Neural cell (in vitro differentiated cells): ENCODE data around the gene COL4A5. TPM values are rescaled to one million over a fixed set of nuclear protein-coding genes. Genes with fewer than 3 reads are reported as not detected.

ENCODE experiments used
- H2AFZ ChIP-seq: fragments of 200-600, 300-800 bp; sonication (generic), shearing (Covaris generic); 2 replicates; pipeline ENCODE4 v1.6.0; 2014; ENCODE audit warnings: low read depth, mild to moderate bottlenecking, antibody characterized with exemption, low read length, moderate library complexity
- H3F3A ChIP-seq: fragments of 200-600 bp; shearing (Covaris generic); 2 replicates; pipeline ENCODE4 v1.6.1; 2016; ENCODE audit warnings: mild to moderate bottlenecking, moderate library complexity, mixed read lengths, antibody characterized with exemption, low read length; ENCODE audit not compliant: insufficient read depth, poor library complexity, severe bottlenecking
- H3K27ac ChIP-seq: fragments of 200-600, 300-800 bp; sonication (generic), shearing (Covaris generic); 2 replicates; pipeline ENCODE4 v1.5.1; 2014; ENCODE audit warnings: mild to moderate bottlenecking, low read length, moderate library complexity
- H3K27me3 ChIP-seq: fragments of 300-800, 200-600 bp; sonication (generic), shearing (Covaris generic); 2 replicates; pipeline ENCODE4 v1.6.0; 2014; ENCODE audit warnings: mild to moderate bottlenecking, low read depth, low read length, moderate library complexity; ENCODE audit not compliant: insufficient read depth
- H3K36me3 ChIP-seq: fragments of 300-800, 200-600 bp; sonication (generic), shearing (Covaris generic); 2 replicates; pipeline ENCODE4 v1.5.1; 2014; ENCODE audit warnings: mild to moderate bottlenecking, antibody characterized with exemption, low read length, moderate library complexity; ENCODE audit not compliant: insufficient read depth
- H3K4me2 ChIP-seq: fragments of 300-800, 200-600 bp; sonication (generic), shearing (Covaris generic); 2 replicates; pipeline ENCODE4 v1.6.0; 2014; ENCODE audit warnings: mild to moderate bottlenecking, low read length
- H3K4me3 ChIP-seq: fragments of 300-800, 200-600 bp; sonication (generic), shearing (Covaris generic); 2 replicates; pipeline ENCODE4 v1.5.1; 2014; ENCODE audit warnings: mild to moderate bottlenecking, low read length, moderate library complexity
- H3K79me2 ChIP-seq: fragments of 200-600 bp; shearing (Covaris generic); replicated peaks from 2 replicates; pipeline ENCODE4 v1.6.0; 2014; ENCODE audit warnings: mild to moderate bottlenecking, low read length, moderate library complexity; ENCODE audit not compliant: insufficient read depth
- H3K9ac ChIP-seq: fragments of 300-800, 200-600 bp; sonication (generic), shearing (Covaris generic); 2 replicates; pipeline ENCODE4 v1.6.1; 2016; ENCODE audit warnings: mild to moderate bottlenecking, low read length, mixed read lengths
- H3K9me2 ChIP-seq: fragments of 200-600 bp; shearing (Covaris generic); 2 replicates; pipeline ENCODE4 v1.6.1; 2016; ENCODE audit warnings: mild to moderate bottlenecking, low read length, mixed read lengths; ENCODE audit not compliant: insufficient read depth
- H3K9me3 ChIP-seq: fragments of 200-600, 300-800 bp; sonication (generic), shearing (Covaris generic); 2 replicates; pipeline ENCODE4 v1.6.1; 2016; ENCODE audit warnings: mild to moderate bottlenecking, mixed run types, low read length, moderate library complexity, mixed read lengths
- H4K20me1 ChIP-seq: fragments of 200-600 bp; shearing (Covaris generic); 2 replicates; pipeline ENCODE4 v1.6.1; 2016; ENCODE audit warnings: mild to moderate bottlenecking, mixed run types; ENCODE audit not compliant: insufficient read depth
- EP300 ChIP-seq: fragments of 450-650 bp; conservative IDR thresholded peaks from 2 replicates; pipeline ENCODE4 v1.6.1; 2014; ENCODE audit warnings: antibody characterized with exemption, mild to moderate bottlenecking, moderate library complexity; ENCODE audit not compliant: poor library complexity, severe bottlenecking
- EZH2 ChIP-seq: fragments of 200-600, 300-800 bp; shearing (Covaris generic), sonication (generic); IDR thresholded peaks from 2 replicates; pipeline ENCODE4 v1.6.1; 2014; ENCODE audit warnings: antibody characterized with exemption, low read length, borderline replicate concordance, mild to moderate bottlenecking; ENCODE audit not compliant: insufficient read depth, poor library complexity, severe bottlenecking
- MXI1 ChIP-seq: fragments of 450-650 bp; conservative IDR thresholded peaks from 2 replicates; pipeline ENCODE4 v1.6.1; 2014; ENCODE audit warnings: antibody characterized with exemption, mild to moderate bottlenecking; ENCODE audit not compliant: poor library complexity, severe bottlenecking
- POLR2AphosphoS5 ChIP-seq: IDR thresholded peaks from 2 replicates; pipeline ENCODE4 v1.6.1; 2012
- RAD21 ChIP-seq: fragments of 450-650 bp; conservative IDR thresholded peaks from 2 replicates; pipeline ENCODE4 v1.6.1; 2014; ENCODE audit warnings: antibody characterized with exemption, mild to moderate bottlenecking, moderate library complexity
- SMC3 ChIP-seq: fragments of 450-650 bp; conservative IDR thresholded peaks from 2 replicates; pipeline ENCODE4 v1.6.1; 2014; ENCODE audit warnings: antibody characterized with exemption, mild to moderate bottlenecking, moderate library complexity; ENCODE audit not compliant: poor library complexity
- TAF1 ChIP-seq: IDR thresholded peaks from 2 replicates; pipeline ENCODE4 v1.6.1; 2012; ENCODE audit warnings: low read depth
- polyA plus RNA-seq: library from polyadenylated mRNA; depleted of rRNA; stranded (reverse); fragments of >200 nt; gene quantifications from 2 replicates; pipeline ENCODE4 v1.2.3, GENCODE V29; 2014
- TF ChIP-seq, protein P1 (sequence below): IDR thresholded peaks from 2 replicates; pipeline ENCODE4 v1.6.1; 2012; ENCODE audit warnings: borderline replicate concordance
- TF ChIP-seq, protein P2 (sequence below): fragments of 450-650 bp; IDR thresholded peaks from 2 replicates; pipeline ENCODE4 v1.5.1; 2014; ENCODE audit warnings: antibody characterized with exemption, mild to moderate bottlenecking, moderate library complexity; ENCODE audit not compliant: poor library complexity, severe bottlenecking

The COL4A5 gene
- polyA plus RNA-seq, 1 donor from 2014 or later: 3.9 TPM

DNA sequence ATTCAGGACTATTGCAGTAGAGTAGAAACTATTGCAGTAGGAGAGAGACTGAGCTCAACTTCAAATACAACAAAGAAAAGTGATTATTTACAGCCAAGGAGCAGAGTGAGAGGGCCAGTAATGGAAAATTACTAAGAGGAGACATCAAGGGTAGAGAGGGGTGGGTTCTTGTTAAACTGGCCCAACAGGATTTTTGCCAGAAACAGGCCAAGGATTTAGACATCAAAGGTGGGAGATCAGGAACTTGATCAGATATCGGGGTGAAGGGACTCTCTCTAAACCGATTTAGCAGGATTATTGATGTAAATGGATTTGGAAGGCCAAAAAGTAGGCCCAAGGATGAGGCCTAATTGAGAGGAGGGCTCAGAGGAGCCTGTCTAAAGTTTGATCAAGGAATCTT is 231.9 kb downstream of the COL4A5 start:
- H3K4me3 ChIP-seq: no peak overlapping the region
- no peak overlapping the region for H3K4me2 ChIP-seq
- no peaks in the 10 kb centered on the region for H3K36me3 ChIP-seq
- H3K9ac ChIP-seq: no peak overlapping the region
- no peaks in the 10 kb centered on the region for H4K20me1 ChIP-seq
- no peaks in the 10 kb centered on the region for H3K27me3 ChIP-seq
- no peak for TF ChIP-seq RAD21
- H3K9me3 ChIP-seq: no peaks in the 10 kb centered on the region
- H3F3A ChIP-seq: no peaks in the 10 kb centered on the region
- H2AFZ ChIP-seq: no peak overlapping the region
- H3K27ac ChIP-seq: no peak overlapping the region
- no peaks in the 10 kb centered on the region for H3K9me2 ChIP-seq
- H3K79me2 ChIP-seq: no peaks in the 10 kb centered on the region

DNA sequence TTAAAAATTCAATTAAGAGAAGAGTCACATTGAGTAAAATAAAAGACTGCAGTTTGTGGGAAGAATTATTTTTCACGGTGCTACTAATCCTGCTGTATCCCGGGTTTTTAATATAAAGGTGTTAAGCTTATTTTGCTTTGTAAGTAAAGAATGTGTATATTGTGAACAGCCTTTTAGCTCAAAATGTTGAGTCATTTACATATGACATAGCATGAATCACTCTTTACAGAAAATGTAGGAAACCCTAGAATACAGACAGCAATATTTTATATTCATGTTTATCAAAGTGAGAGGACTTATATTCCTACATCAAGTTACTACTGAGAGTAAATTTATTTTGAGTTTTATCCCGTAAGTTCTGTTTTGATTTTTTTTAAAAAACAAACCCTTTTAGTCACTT is 257.1 kb downstream of the COL4A5 start:
- Histone ChIP-seq H3K9me2 (no peaks in the 10 kb centered on the region), H3K9me3 (no peaks in the 10 kb centered on the region), H3K4me2 (no peak overlapping the region), H3K4me3 (no peak overlapping the region), H3F3A (no peaks in the 10 kb centered on the region), H3K36me3 (no peaks in the 10 kb centered on the region), H2AFZ (no peak overlapping the region), H3K79me2 (no peaks in the 10 kb centered on the region), H3K27ac (no peak overlapping the region), H3K9ac (no peak overlapping the region), H3K27me3 (no peaks in the 10 kb centered on the region), H4K20me1 (no peaks in the 10 kb centered on the region)
- no peak for TF ChIP-seq POLR2AphosphoS5
- TF ChIP-seq MXI1: no peak
- no peak for TF ChIP-seq SMC3
- no peak for TF ChIP-seq EP300
- TF ChIP-seq, protein P1, sequence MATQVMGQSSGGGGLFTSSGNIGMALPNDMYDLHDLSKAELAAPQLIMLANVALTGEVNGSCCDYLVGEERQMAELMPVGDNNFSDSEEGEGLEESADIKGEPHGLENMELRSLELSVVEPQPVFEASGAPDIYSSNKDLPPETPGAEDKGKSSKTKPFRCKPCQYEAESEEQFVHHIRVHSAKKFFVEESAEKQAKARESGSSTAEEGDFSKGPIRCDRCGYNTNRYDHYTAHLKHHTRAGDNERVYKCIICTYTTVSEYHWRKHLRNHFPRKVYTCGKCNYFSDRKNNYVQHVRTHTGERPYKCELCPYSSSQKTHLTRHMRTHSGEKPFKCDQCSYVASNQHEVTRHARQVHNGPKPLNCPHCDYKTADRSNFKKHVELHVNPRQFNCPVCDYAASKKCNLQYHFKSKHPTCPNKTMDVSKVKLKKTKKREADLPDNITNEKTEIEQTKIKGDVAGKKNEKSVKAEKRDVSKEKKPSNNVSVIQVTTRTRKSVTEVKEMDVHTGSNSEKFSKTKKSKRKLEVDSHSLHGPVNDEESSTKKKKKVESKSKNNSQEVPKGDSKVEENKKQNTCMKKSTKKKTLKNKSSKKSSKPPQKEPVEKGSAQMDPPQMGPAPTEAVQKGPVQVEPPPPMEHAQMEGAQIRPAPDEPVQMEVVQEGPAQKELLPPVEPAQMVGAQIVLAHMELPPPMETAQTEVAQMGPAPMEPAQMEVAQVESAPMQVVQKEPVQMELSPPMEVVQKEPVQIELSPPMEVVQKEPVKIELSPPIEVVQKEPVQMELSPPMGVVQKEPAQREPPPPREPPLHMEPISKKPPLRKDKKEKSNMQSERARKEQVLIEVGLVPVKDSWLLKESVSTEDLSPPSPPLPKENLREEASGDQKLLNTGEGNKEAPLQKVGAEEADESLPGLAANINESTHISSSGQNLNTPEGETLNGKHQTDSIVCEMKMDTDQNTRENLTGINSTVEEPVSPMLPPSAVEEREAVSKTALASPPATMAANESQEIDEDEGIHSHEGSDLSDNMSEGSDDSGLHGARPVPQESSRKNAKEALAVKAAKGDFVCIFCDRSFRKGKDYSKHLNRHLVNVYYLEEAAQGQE: no peak
- TF ChIP-seq, protein P2, sequence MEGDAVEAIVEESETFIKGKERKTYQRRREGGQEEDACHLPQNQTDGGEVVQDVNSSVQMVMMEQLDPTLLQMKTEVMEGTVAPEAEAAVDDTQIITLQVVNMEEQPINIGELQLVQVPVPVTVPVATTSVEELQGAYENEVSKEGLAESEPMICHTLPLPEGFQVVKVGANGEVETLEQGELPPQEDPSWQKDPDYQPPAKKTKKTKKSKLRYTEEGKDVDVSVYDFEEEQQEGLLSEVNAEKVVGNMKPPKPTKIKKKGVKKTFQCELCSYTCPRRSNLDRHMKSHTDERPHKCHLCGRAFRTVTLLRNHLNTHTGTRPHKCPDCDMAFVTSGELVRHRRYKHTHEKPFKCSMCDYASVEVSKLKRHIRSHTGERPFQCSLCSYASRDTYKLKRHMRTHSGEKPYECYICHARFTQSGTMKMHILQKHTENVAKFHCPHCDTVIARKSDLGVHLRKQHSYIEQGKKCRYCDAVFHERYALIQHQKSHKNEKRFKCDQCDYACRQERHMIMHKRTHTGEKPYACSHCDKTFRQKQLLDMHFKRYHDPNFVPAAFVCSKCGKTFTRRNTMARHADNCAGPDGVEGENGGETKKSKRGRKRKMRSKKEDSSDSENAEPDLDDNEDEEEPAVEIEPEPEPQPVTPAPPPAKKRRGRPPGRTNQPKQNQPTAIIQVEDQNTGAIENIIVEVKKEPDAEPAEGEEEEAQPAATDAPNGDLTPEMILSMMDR: no peak
- no peak for TF ChIP-seq RAD21
- no peak for TF ChIP-seq EZH2
- no peak for TF ChIP-seq TAF1

DNA sequence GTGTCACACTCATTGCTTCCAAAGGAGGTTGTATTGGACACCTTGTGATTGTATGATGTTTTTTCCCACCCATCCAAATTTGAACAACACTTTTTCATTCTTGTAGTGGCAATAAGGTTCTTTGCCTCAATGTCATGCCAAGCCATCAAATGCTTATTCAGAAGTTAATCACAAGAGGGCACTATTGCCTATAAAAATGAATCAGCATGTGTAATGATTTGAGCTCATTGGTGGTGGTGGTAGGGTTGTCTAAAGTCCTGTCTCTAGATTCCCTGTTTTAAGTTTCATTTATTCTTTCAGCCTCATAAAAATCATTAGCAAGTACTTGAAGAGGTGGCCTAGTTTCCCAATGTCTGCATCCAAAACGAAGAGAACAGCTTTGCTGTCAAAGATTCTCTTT is 259.7 kb downstream of the COL4A5 start:
- TF ChIP-seq, protein P1: no peak
- peak; percentile 70 for TF ChIP-seq RAD21
- TF ChIP-seq SMC3: peak; percentile 69
- TF ChIP-seq EZH2: no peak
- TF ChIP-seq TAF1: no peak
- no peak for TF ChIP-seq POLR2AphosphoS5
- TF ChIP-seq, protein P2: peak; percentile 67
- no peak overlapping the region for H3K9ac ChIP-seq
- H3K4me2 ChIP-seq: no peak overlapping the region
- no peaks in the 10 kb centered on the region for H4K20me1 ChIP-seq
- no peaks in the 10 kb centered on the region for H3F3A ChIP-seq
- H3K27ac ChIP-seq: no peak overlapping the region
- H3K9me3 ChIP-seq: no peaks in the 10 kb centered on the region
- no peaks in the 10 kb centered on the region for H3K79me2 ChIP-seq
- H3K27me3 ChIP-seq: no peaks in the 10 kb centered on the region
- no peaks in the 10 kb centered on the region for H3K9me2 ChIP-seq
- H3K4me3 ChIP-seq: no peak overlapping the region
- no peak overlapping the region for H2AFZ ChIP-seq
- H3K36me3 ChIP-seq: no peaks in the 10 kb centered on the region
